Measurements from ENCODE around the gene KIAA1671. TPM values are rescaled to one million over a fixed set of nuclear protein-coding genes. Genes with fewer than 3 reads are reported as not detected.

The KIAA1671 gene
- total and polyA plus RNA-seq, 2 of the 13 experiments (the other 11 are each of a cell fraction or from before 2014, with no cell fraction given), result 13.5 to 13.6 TPM

- TF ChIP-seq ZNF33A (CRISPR knock-in tag; IDR thresholded peaks at IDR 0.05; ENCODE audit: borderline replicate concordance), result no peak
- TF ChIP-seq ZNF274 (CRISPR knock-in tag; IDR thresholded peaks at IDR 0.05), result no peak
Measured at GRCh38 chr22:25112538-25113253, 160.2 kb downstream of the KIAA1671 start (continued).

GRCh38 chr22:25113316-25113721 lies 160.8 kb downstream of the KIAA1671 start:
- peak overlapping the region; percentile 92 for H3K27ac ChIP-seq (ENCODE audit: extremely low read length, insufficient read depth, low read length)
- intact Hi-C loops (cut with micrococcal nuclease; ENCODE audit: unreplicated experiment), result no loop called here
- no peak overlapping the region for H2AFZ ChIP-seq (ENCODE audit: low read length)
- H3K9ac ChIP-seq (ENCODE audit: insufficient read depth, low read depth, low read length), result peak overlapping the region; percentile 93
- no peaks in the 10 kb centered on the region; a peak in 1 of 5 replicates for H3K27me3 ChIP-seq (ENCODE audit: control insufficient read depth in 1 of 2, insufficient read depth in 2 of 2, low read length in 2 of 2)
- no peaks in the 10 kb centered on the region for H3K9me3 ChIP-seq (ENCODE audit: low read length)
- H3K36me3 ChIP-seq (replicated peaks in 1 of 2; ENCODE audit: control insufficient read depth in 1 of 2, insufficient read depth in 2 of 2, low read length in 2 of 2), result no peaks in the 10 kb centered on the region; a peak in 3 of 5 replicates
- H3K79me2 ChIP-seq (ENCODE audit: insufficient read depth, low read length), result peaks cover 31% of the 10 kb centered on the region
- DNase-seq (ENCODE audit: low spot score), result no peak
- BruUV-seq (replicated peaks), result no TSS peak
- H3K4me3 ChIP-seq (replicated peaks in 1 of 3; ENCODE audit: insufficient read depth in 1 of 3, low read depth in 2 of 3, low read length in 3 of 3), result peak overlapping the region; percentile 82 to 94 (median 84); a peak in 5 of 6 replicates
- in situ Hi-C loops (cut with HindIII; ENCODE audit: extremely low pct_ligation_motif_present, low pct_unique_long_range_greater_than_20kb), result no loop called here
- no peaks in the 10 kb centered on the region for H4K20me1 ChIP-seq (ENCODE audit: insufficient read depth, low read length)
- ATAC-seq, result no peak
- H3K4me2 ChIP-seq (ENCODE audit: low read depth, low read length), result peak overlapping the region; percentile 99
- POLR2A ChIA-PET, result interaction anchor here (1.1 to 3.9 kb wide), 2 partner anchors 8 to 71 kb away, joined by 3 to 10 read pairs; no protein-coding TSS in a partner anchor
- FAIRE-seq, result no peak
- WGBS (ENCODE audit: low lambda C conversion rate), result 80% methylated on average over 1 of the region's 7 CpGs
- H3K4me1 ChIP-seq (ENCODE audit: insufficient read depth, low read length), result peaks cover 70% of the 10 kb centered on the region
- CTCF ChIA-PET (ENCODE audit: low intra/inter-chr PET ratio, low total read pairs), result no interaction called here
- TF ChIP-seq ZUFSP (CRISPR knock-in tag; IDR thresholded peaks at IDR 0.05; ENCODE audit: borderline replicate concordance), result no peak
- 0 out of 2 replicates have a peak, but pooled peaks have one; percentile 12 for TF ChIP-seq ZFY (CRISPR knock-in tag; IDR thresholded peaks at IDR 0.05)
- no peak for TF ChIP-seq GATA4 (IDR thresholded peaks at IDR 0.05; ENCODE audit: borderline replicate concordance, low read depth)
- no peak for TF ChIP-seq ZNF749 (CRISPR knock-in tag; IDR thresholded peaks at IDR 0.05; ENCODE audit: borderline replicate concordance)
- TF ChIP-seq ZNF710 (CRISPR knock-in tag; IDR thresholded peaks at IDR 0.05; ENCODE audit: borderline replicate concordance), result no peak
- no peak for TF ChIP-seq ZBTB37 (CRISPR knock-in tag; IDR thresholded peaks at IDR 0.05)
- no peak for TF ChIP-seq PAXIP1 (CRISPR knock-in tag; conservative IDR thresholded peaks at IDR 0.05)
- no peak for TF ChIP-seq POGK (CRISPR knock-in tag; conservative IDR thresholded peaks at IDR 0.05)
